ENCODE results near the gene VPS9D1. TPM values are rescaled to one million over a fixed set of nuclear protein-coding genes. Genes with fewer than 3 reads are reported as not detected.

VPS9D1 gene
- polyA plus RNA-seq, 1 donor from 2014 or later: 29.9 TPM

DNA sequence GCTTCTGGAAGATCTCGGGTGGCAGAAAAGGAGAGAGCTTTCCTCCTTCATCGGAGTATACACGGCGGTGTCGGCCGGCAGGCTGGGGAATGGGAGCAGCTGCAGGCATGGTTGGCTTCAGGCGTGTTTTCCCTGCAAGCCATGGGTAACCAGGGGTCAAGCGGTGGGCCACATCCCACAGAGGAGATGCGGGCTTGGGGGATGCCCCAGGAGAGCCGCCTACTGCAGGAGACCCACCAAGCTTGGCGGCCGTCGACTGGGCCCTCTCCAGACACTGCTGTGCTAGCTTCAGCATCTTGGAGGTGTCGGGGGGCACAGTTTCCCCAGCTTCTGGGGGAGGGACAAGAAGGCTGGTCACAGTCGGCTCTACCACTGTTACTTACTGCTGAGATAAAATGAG lies 4.2 kb downstream of the VPS9D1 start:
- no peaks in the 10 kb centered on the region for H3K27me3 ChIP-seq (ENCODE audit: insufficient read depth, low read depth, low read length)
- H3K4me2 ChIP-seq (ENCODE audit: low read length): no peak overlapping the region
- H3K9me3 ChIP-seq (ENCODE audit: low read length): no peaks in the 10 kb centered on the region
- no peaks in the 10 kb centered on the region for H3K9me2 ChIP-seq (ENCODE audit: insufficient read depth, low read length)
- H3K36me3 ChIP-seq (ENCODE audit: insufficient read depth, low read length): no peaks in the 10 kb centered on the region
- H3K4me3 ChIP-seq (ENCODE audit: low read length): no peak overlapping the region
- no peaks in the 10 kb centered on the region for H3F3A ChIP-seq (ENCODE audit: insufficient read depth, low read length, poor library complexity, severe bottlenecking)
- no peak for TF ChIP-seq EZH2 (IDR thresholded peaks at IDR 0.05; ENCODE audit: borderline replicate concordance, insufficient read depth, low read length, poor library complexity, severe bottlenecking)
- TF ChIP-seq SMC3 (conservative IDR thresholded peaks at IDR 0.05; ENCODE audit: poor library complexity): no peak
- no peak for TF ChIP-seq REST (IDR thresholded peaks at IDR 0.05; ENCODE audit: borderline replicate concordance)
- no peak for TF ChIP-seq EP300 (conservative IDR thresholded peaks at IDR 0.05; ENCODE audit: poor library complexity, severe bottlenecking)
- TF ChIP-seq POLR2AphosphoS5 (IDR thresholded peaks at IDR 0.05): no peak
- TF ChIP-seq CTCF (IDR thresholded peaks at IDR 0.05; ENCODE audit: poor library complexity, severe bottlenecking): no peak
- no peak for TF ChIP-seq MXI1 (conservative IDR thresholded peaks at IDR 0.05; ENCODE audit: poor library complexity, severe bottlenecking)
- no peak for TF ChIP-seq TAF1 (IDR thresholded peaks at IDR 0.05; ENCODE audit: low read depth)
- no peak for TF ChIP-seq RAD21 (conservative IDR thresholded peaks at IDR 0.05)
- no peak overlapping the region for H3K27ac ChIP-seq (ENCODE audit: low read length)
- no peaks in the 10 kb centered on the region for H3K79me2 ChIP-seq (replicated peaks; ENCODE audit: insufficient read depth, low read length)
- no peak overlapping the region for H2AFZ ChIP-seq (ENCODE audit: low read depth, low read length)
- H4K20me1 ChIP-seq (ENCODE audit: insufficient read depth): no peaks in the 10 kb centered on the region
- no peak overlapping the region for H3K9ac ChIP-seq (ENCODE audit: low read length)

DNA sequence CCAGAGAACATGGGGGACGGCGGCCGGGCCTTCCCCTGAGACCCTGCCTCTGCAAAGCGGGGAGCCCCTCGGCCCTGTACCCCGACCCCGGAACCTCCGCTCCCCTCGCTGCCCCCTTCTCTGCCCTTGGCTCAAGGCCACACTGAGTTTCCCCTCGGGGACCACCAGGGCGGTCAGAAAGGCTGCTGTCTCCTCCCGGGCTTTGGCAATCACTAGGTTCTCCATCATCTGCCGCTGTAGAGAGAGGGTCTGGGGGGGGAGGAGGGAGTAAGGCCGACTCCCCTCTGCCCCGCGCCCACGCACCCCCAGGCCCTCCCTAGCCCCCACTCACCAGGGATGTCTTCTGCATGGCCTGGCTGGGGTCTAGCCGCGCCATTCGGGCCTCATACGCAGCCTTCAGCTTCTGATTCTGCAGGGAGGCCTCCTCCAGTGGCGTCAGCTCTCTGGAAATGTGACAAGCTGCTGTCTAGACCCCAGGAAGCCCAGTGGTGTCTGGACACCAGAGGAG lies 8.4 kb downstream of the VPS9D1 start:
- H3K9me2 ChIP-seq (ENCODE audit: insufficient read depth, low read length): no peaks in the 10 kb centered on the region
- TF ChIP-seq POLR2AphosphoS5 (IDR thresholded peaks at IDR 0.05) (no peak), TAF1 (IDR thresholded peaks at IDR 0.05; ENCODE audit: low read depth) (no peak), EZH2 (IDR thresholded peaks at IDR 0.05; ENCODE audit: borderline replicate concordance, insufficient read depth, low read length, poor library complexity, severe bottlenecking) (no peak), MXI1 (conservative IDR thresholded peaks at IDR 0.05; ENCODE audit: poor library complexity, severe bottlenecking) (no peak), SMC3 (conservative IDR thresholded peaks at IDR 0.05; ENCODE audit: poor library complexity) (no peak), EP300 (conservative IDR thresholded peaks at IDR 0.05; ENCODE audit: poor library complexity, severe bottlenecking) (no peak), REST (IDR thresholded peaks at IDR 0.05; ENCODE audit: borderline replicate concordance) (no peak), RAD21 (conservative IDR thresholded peaks at IDR 0.05) (no peak), CTCF (IDR thresholded peaks at IDR 0.05; ENCODE audit: poor library complexity, severe bottlenecking) (no peak)
- no peak overlapping the region for H3K4me2 ChIP-seq (ENCODE audit: low read length)
- no peaks in the 10 kb centered on the region for H3F3A ChIP-seq (ENCODE audit: insufficient read depth, low read length, poor library complexity, severe bottlenecking)
- H3K9ac ChIP-seq (ENCODE audit: low read length): no peak overlapping the region
- H2AFZ ChIP-seq (ENCODE audit: low read depth, low read length): no peak overlapping the region
- no peaks in the 10 kb centered on the region for H3K79me2 ChIP-seq (replicated peaks; ENCODE audit: insufficient read depth, low read length)
- no peaks in the 10 kb centered on the region for H3K36me3 ChIP-seq (ENCODE audit: insufficient read depth, low read length)
- no peaks in the 10 kb centered on the region for H4K20me1 ChIP-seq (ENCODE audit: insufficient read depth)
- H3K27me3 ChIP-seq (ENCODE audit: insufficient read depth, low read depth, low read length): no peaks in the 10 kb centered on the region
- no peak overlapping the region for H3K27ac ChIP-seq (ENCODE audit: low read length)
- no peak overlapping the region for H3K4me3 ChIP-seq (ENCODE audit: low read length)
- no peaks in the 10 kb centered on the region for H3K9me3 ChIP-seq (ENCODE audit: low read length)

Data from neural cell (in vitro differentiated cells).